Keratinocyte (primary cell): ENCODE measurements around the gene SATB1. TPM values are rescaled to one million over a fixed set of nuclear protein-coding genes. Genes with fewer than 3 reads are reported as not detected.

Experiments
- DNase-seq: peaks from one replicate; pipeline ENCODE4 v3.0.0-alpha.2; 2011; ENCODE audit warnings: low read depth, missing footprints, low spot score
- FAIRE-seq: peaks from 2 replicates; lab custom pipeline; 2011; peaks lifted over from hg19 to GRCh38; lab: Jason Lieb, UNC
- H2AFZ ChIP-seq: 2 replicates; pipeline ENCODE4 v1.6.0; 2012; ENCODE audit warnings: low read length, control low read depth, inconsistent platforms; ENCODE audit not compliant: control insufficient read depth
- H3K27ac ChIP-seq: 2 replicates; pipeline ENCODE4 v1.5.1; 2011; ENCODE audit warnings: low read length; ENCODE audit not compliant: control insufficient read depth, insufficient read depth
- H3K27me3 ChIP-seq: 3 replicates; pipeline ENCODE4 v1.6.0; 2011; ENCODE audit warnings: low read length; ENCODE audit not compliant: control insufficient read depth, insufficient read depth; ENCODE audit errors: extremely low read depth
- H3K36me3 ChIP-seq, 2 experiments: 2 replicates in 1 of 2; 3 replicates in 1 of 2; pipeline ENCODE4 v1.5.1; 2011; ENCODE audit warnings: low read length in 2 of 2, mild to moderate bottlenecking in 1 of 2; ENCODE audit not compliant: control insufficient read depth in 2 of 2, insufficient read depth in 2 of 2; ENCODE audit errors: extremely low read depth in 1 of 2
- H3K4me1 ChIP-seq: 3 replicates; pipeline ENCODE4 v1.5.1; 2011; ENCODE audit warnings: low read length; ENCODE audit not compliant: control insufficient read depth, insufficient read depth; ENCODE audit errors: extremely low read depth
- H3K4me2 ChIP-seq: 3 replicates; pipeline ENCODE4 v1.6.0; 2011; ENCODE audit warnings: low read depth, low read length; ENCODE audit not compliant: control insufficient read depth, insufficient read depth; ENCODE audit errors: extremely low read depth
- H3K4me3 ChIP-seq, 3 experiments: fragments of 200-600 bp in 1 of 3; sonication (generic) in 1 of 3; 2 replicates in 2 of 3; 3 replicates in 1 of 3; pipeline ENCODE4 v1.5.1; 2011 to 2016; ENCODE audit warnings: low read length in 3 of 3, mild to moderate bottlenecking in 3 of 3, control low read depth in 2 of 3, inconsistent platforms in 1 of 3, low read depth in 1 of 3, mixed read lengths in 1 of 3, mixed run types in 1 of 3, moderate library complexity in 1 of 3; ENCODE audit not compliant: control insufficient read depth in 2 of 3, insufficient read depth in 2 of 3; ENCODE audit errors: extremely low read depth in 1 of 3
- H3K79me2 ChIP-seq: 2 replicates; pipeline ENCODE4 v1.6.0; 2012; ENCODE audit warnings: low read length; ENCODE audit not compliant: control insufficient read depth, insufficient read depth
- H3K9ac ChIP-seq: 3 replicates; pipeline ENCODE4 v1.6.0; 2011; ENCODE audit warnings: low read length; ENCODE audit not compliant: control insufficient read depth, insufficient read depth; ENCODE audit errors: extremely low read depth
- H3K9me1 ChIP-seq: 3 replicates; pipeline ENCODE4 v1.6.0; 2011; ENCODE audit warnings: low read length; ENCODE audit not compliant: control insufficient read depth, insufficient read depth; ENCODE audit errors: extremely low read depth
- H3K9me3 ChIP-seq: 2 replicates; pipeline ENCODE4 v1.5.1; 2012; ENCODE audit warnings: low read depth, low read length; ENCODE audit not compliant: control insufficient read depth
- H4K20me1 ChIP-seq: 3 replicates; pipeline ENCODE4 v1.6.0; 2011; ENCODE audit warnings: low read length; ENCODE audit not compliant: control insufficient read depth, insufficient read depth; ENCODE audit errors: extremely low read depth
- CTCF ChIP-seq, 3 experiments: IDR thresholded peaks in 1 of 3; conservative IDR thresholded peaks in 1 of 3; optimal IDR thresholded peaks in 1 of 3; 2 replicates in 2 of 3; 3 replicates in 1 of 3; pipeline versions ENCODE3 to v1.5.1; 2011; ENCODE audit warnings: low read length in 3 of 3, mild to moderate bottlenecking in 3 of 3, moderate library complexity in 2 of 3, control low read depth in 1 of 3, inconsistent platforms in 1 of 3; ENCODE audit not compliant: insufficient read depth in 2 of 3; ENCODE audit errors: extremely low read depth in 1 of 3
- EZH2 ChIP-seq: IDR thresholded peaks from one replicate; pipeline ENCODE4 v1.6.1; 2012; ENCODE audit warnings: inconsistent platforms, mild to moderate bottlenecking, low read length, moderate library complexity
- dilution Hi-C: fragments of 300-500 bp; cut with MboI; formaldehyde crosslinking; loops from one replicate; pipeline ENCODE4 v1.7.0; 2020; ENCODE audit warnings: low sequenced_read_pairs; ENCODE audit not compliant: extremely low pct_ligation_motif_present
- polyA plus RNA-seq, 5 experiments: library from polyadenylated mRNA; depleted of rRNA in 3 of 5; stranded (reverse) in 3 of 5; stranded (forward) in 1 of 5; unstranded in 1 of 5; fragments of >200 nt; gene quantifications; 1 replicate in 1 of 5; 2 replicates in 3 of 5; 3 replicates in 1 of 5; pipeline versions ENCODE4 v1.2.1 to v1.2.3, GENCODE V29; 2011 to 2012; ENCODE audit warnings: missing spikeins in 2 of 5, low read depth in 1 of 5, low replicate concordance in 1 of 5

Gene SATB1
- polyA plus RNA-seq, 1 donor (not counting 4 experiments of a cell fraction or from before 2014, with no cell fraction given) = 7.8 TPM

- H3K36me3 ChIP-seq = no peaks in the 10 kb centered on the region
- TF ChIP-seq EZH2 (no peak), CTCF (optimal IDR thresholded peaks at IDR 0.05 in 1 of 3, IDR thresholded peaks at IDR 0.05 in 1 of 3, conservative IDR thresholded peaks at IDR 0.05 in 1 of 3; ENCODE audit: extremely low read depth in 1 of 3, insufficient read depth in 2 of 3, low read length in 3 of 3) (no peak)
These were observed 13.4 kb upstream of the SATB1 start for GRCh38 chr3:18438586-18438985.

DNA sequence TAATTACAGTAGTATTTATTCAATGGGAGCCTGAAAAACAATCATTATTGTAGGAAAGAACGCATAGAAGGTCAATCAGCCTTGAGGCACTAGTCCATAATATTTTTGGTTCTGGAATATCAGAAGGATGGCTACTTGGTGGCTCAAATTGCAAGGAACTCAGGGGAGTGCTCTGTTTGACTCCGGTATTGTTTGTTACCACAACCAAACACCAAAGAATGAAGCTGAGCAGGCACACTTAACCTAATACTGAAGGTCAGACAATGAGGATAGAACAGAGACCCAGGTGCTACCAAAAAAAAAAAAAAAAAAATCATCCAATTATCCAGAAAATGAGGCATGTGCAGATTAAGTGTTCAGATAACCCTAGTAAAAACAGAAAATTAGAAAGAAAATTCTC lies 11.1 kb upstream of the SATB1 start:
- Histone ChIP-seq H3K27ac (no peak overlapping the region), H4K20me1 (no peaks in the 10 kb centered on the region), H3K27me3 (no peaks in the 10 kb centered on the region), H3K9me1 (no peaks in the 10 kb centered on the region), H3K36me3 (no peaks in the 10 kb centered on the region), H2AFZ (no peak overlapping the region), H3K9ac (no peak overlapping the region), H3K4me1 (no peaks in the 10 kb centered on the region), H3K4me3 (no peak overlapping the region), H3K9me3 (no peaks in the 10 kb centered on the region), H3K4me2 (no peak overlapping the region), H3K79me2 (no peaks in the 10 kb centered on the region)
- no peak for FAIRE-seq
- no peak for TF ChIP-seq EZH2
- no peak for TF ChIP-seq CTCF (optimal IDR thresholded peaks at IDR 0.05 in 1 of 3, IDR thresholded peaks at IDR 0.05 in 1 of 3, conservative IDR thresholded peaks at IDR 0.05 in 1 of 3; ENCODE audit: extremely low read depth in 1 of 3, insufficient read depth in 2 of 3, low read length in 3 of 3)
- dilution Hi-C loops = no loop called here
- no peak for DNase-seq

More at GRCh38 chr3:18438586-18438985, 13.4 kb upstream of the SATB1 start:
- Histone ChIP-seq H3K4me1 (no peaks in the 10 kb centered on the region), H3K4me3 (no peak overlapping the region), H3K9ac (no peak overlapping the region), H3K27ac (no peak overlapping the region), H3K79me2 (no peaks in the 10 kb centered on the region), H4K20me1 (no peaks in the 10 kb centered on the region), H3K4me2 (no peak overlapping the region), H2AFZ (no peak overlapping the region), H3K9me3 (no peaks in the 10 kb centered on the region), H3K9me1 (no peaks in the 10 kb centered on the region), H3K27me3 (peaks cover 7% of the 10 kb centered on the region)
- FAIRE-seq = no peak
- dilution Hi-C loops = no loop called here
- no peak for DNase-seq
